ENCODE results near the gene SLC23A1. TPM values are rescaled to one million over a fixed set of nuclear protein-coding genes. Genes with fewer than 3 reads are reported as not detected.

SLC23A1 gene
- not detected in 2 replicates for total RNA-seq
- long read RNA-seq: 0 reads

- DNase-seq (ENCODE audit: low read depth, low spot score): no peak
- Mint-ChIP-seq H3K36me3 (ENCODE audit: low read depth) (no peaks in the 10 kb centered on the region), H3K4me1 (no peaks in the 10 kb centered on the region), H3K27me3 (ENCODE audit: low read depth) (no peaks in the 10 kb centered on the region), H3K9me3 (no peaks in the 10 kb centered on the region), H3K27ac (ENCODE audit: unreplicated experiment) (peak within 1 kb of the TSS; percentile 62), H3K4me3 (no peak within 1 kb of the TSS)
- TF ChIP-seq CTCF (conservative IDR thresholded peaks at IDR 0.05): no peak
Measured at GRCh38 chr5:139383275-139383992, at the start of gene SLC23A1. SLC23A1 (minus strand) TSS chr5:139383297; CDS start chr5:139383253, 44 bp downstream.

GRCh38 chr5:139431706-139432105 lies 48.6 kb upstream of the SLC23A1 start:
- Mint-ChIP-seq H3K27ac (ENCODE audit: unreplicated experiment) (no peak overlapping the region), H3K36me3 (ENCODE audit: low read depth) (peaks cover 3% of the 10 kb centered on the region), H3K4me3 (no peak overlapping the region), H3K9me3 (no peaks in the 10 kb centered on the region), H3K27me3 (ENCODE audit: low read depth) (no peaks in the 10 kb centered on the region), H3K4me1 (no peaks in the 10 kb centered on the region)
- TF ChIP-seq CTCF (conservative IDR thresholded peaks at IDR 0.05): no peak
- no peak for DNase-seq (ENCODE audit: low read depth, low spot score)

GRCh38 chr5:139430015-139430414 lies 46.9 kb upstream of the SLC23A1 start:
- H3K4me3 Mint-ChIP-seq: no peak overlapping the region
- no peak for TF ChIP-seq CTCF (conservative IDR thresholded peaks at IDR 0.05)
- no peak for DNase-seq (ENCODE audit: low read depth, low spot score)
- H3K36me3 Mint-ChIP-seq (ENCODE audit: low read depth): peaks cover 3% of the 10 kb centered on the region
- H3K27ac Mint-ChIP-seq (ENCODE audit: unreplicated experiment): no peak overlapping the region
- H3K9me3 Mint-ChIP-seq: no peaks in the 10 kb centered on the region
- H3K27me3 Mint-ChIP-seq (ENCODE audit: low read depth): no peaks in the 10 kb centered on the region
- no peaks in the 10 kb centered on the region for H3K4me1 Mint-ChIP-seq

GRCh38 chr5:139426203-139426885 lies 43.2 kb upstream of the SLC23A1 start:
- Mint-ChIP-seq H3K36me3 (ENCODE audit: low read depth) (no peaks in the 10 kb centered on the region), H3K27ac (ENCODE audit: unreplicated experiment) (no peak overlapping the region)
- TF ChIP-seq CTCF (conservative IDR thresholded peaks at IDR 0.05): no peak

GRCh38 chr5:139425497-139425896 lies 42.4 kb upstream of the SLC23A1 start:
- no peak overlapping the region for H3K27ac Mint-ChIP-seq (ENCODE audit: unreplicated experiment)
- H3K36me3 Mint-ChIP-seq (ENCODE audit: low read depth): no peaks in the 10 kb centered on the region
- no peak for DNase-seq (ENCODE audit: low read depth, low spot score)
- H3K4me3 Mint-ChIP-seq: no peak overlapping the region
- H3K4me1 Mint-ChIP-seq: no peaks in the 10 kb centered on the region
- no peaks in the 10 kb centered on the region for H3K9me3 Mint-ChIP-seq
- no peak for TF ChIP-seq CTCF (conservative IDR thresholded peaks at IDR 0.05)
- H3K27me3 Mint-ChIP-seq (ENCODE audit: low read depth): no peaks in the 10 kb centered on the region

More at GRCh38 chr5:139426203-139426885, 43.2 kb upstream of the SLC23A1 start:
- H3K4me3 Mint-ChIP-seq: no peak overlapping the region
- DNase-seq (ENCODE audit: low read depth, low spot score): no peak
- no peaks in the 10 kb centered on the region for H3K9me3 Mint-ChIP-seq
- H3K27me3 Mint-ChIP-seq (ENCODE audit: low read depth): no peaks in the 10 kb centered on the region
- no peaks in the 10 kb centered on the region for H3K4me1 Mint-ChIP-seq

Measured in neural crest cell (in vitro differentiated cells).